Measurements from ENCODE around the gene HTATIP2. TPM values are rescaled to one million over a fixed set of nuclear protein-coding genes. Genes with fewer than 3 reads are reported as not detected.
A peak's percentile ranks its signal among the peaks of the same experiment; 100 is the strongest.

Gene HTATIP2
- total RNA-seq, 4 donors from 2014 or later, result 61.6 to 87.2 (median 75.8) TPM

DNA sequence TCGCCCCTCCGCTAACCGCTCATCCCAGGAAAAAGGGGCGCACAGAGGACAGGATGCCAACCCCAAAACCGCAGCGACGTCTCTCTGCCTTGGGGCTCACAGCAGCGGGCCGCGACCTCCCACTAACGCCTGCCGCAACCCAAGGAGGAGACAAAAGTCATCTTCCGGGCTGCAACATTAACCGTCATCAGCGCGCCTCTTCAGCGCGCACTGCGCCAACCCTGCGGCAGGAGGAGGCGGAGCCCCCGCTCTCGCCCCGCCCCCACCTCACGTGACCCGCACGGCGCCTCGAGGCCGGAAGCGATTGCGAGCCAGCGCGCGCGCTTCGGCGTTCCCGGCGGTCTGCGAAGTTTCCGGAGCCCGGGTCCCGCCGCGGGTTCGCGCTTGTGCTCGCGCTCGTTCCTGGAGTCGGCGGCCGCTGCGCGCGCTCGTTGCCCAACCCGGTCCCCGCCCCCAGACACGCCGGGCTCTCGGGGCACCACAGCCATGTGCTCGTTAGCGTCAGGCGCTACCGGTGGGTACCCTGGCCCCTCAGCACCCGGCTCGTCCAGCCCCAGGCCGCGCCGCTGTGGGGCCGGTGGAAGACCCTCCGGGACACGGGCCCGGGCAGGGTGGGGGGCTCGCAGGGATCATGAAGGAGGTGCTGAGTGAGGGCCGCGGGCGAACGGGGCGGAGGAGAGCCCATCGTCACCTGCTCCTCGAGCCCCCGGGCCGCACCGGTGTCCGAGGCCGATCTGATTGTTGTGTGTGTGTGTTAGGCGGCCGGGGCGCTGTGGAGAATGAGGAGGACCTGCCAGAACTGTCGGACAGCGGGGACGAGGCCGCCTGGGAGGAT lies 24.0 kb downstream of the HTATIP2 start, which contains the start of gene PRMT3:
PRMT3 (plus strand) TSS at position 456 of the 835 bp plus-strand sequence; CDS start at position 487, 31 bp downstream.
- Histone ChIP-seq H3K9me3 (no peaks in the 10 kb centered on the region), H3K4me3 (peak within 1 kb of the TSS; percentile 87 to 96 (median 92)), H3K27me3 (no peaks in the 10 kb centered on the region), H3K36me3 (peaks cover 0 to 37% of the 10 kb centered on the region in 2 donors), H3K27ac (peak within 1 kb of the TSS; percentile 89 to 96 (median 94)), H3K4me1 (peaks cover 10 to 13% of the 10 kb centered on the region in 2 donors)
- in situ Hi-C loops (cut with MboI; ENCODE audit: low sequenced_read_pairs in 4 of 4) (loop anchor here in 2 of 4 donors (25.0 kb wide), 1 partner anchor 225 kb away; no protein-coding TSS in a partner anchor), intact Hi-C loops (cut with DNase I; ENCODE audit: low total_unique reads) (loop anchor here (1.0 to 10.0 kb wide), 6 partner anchors 24 to 1993 kb away; partner anchors contain the start of genes ANO5, HTATIP2 and LDHA)
- DNase-seq, result peak; percentile 90 to 92
- peak; percentile 95 to 96 for ATAC-seq
- TF ChIP-seq, protein P1, sequence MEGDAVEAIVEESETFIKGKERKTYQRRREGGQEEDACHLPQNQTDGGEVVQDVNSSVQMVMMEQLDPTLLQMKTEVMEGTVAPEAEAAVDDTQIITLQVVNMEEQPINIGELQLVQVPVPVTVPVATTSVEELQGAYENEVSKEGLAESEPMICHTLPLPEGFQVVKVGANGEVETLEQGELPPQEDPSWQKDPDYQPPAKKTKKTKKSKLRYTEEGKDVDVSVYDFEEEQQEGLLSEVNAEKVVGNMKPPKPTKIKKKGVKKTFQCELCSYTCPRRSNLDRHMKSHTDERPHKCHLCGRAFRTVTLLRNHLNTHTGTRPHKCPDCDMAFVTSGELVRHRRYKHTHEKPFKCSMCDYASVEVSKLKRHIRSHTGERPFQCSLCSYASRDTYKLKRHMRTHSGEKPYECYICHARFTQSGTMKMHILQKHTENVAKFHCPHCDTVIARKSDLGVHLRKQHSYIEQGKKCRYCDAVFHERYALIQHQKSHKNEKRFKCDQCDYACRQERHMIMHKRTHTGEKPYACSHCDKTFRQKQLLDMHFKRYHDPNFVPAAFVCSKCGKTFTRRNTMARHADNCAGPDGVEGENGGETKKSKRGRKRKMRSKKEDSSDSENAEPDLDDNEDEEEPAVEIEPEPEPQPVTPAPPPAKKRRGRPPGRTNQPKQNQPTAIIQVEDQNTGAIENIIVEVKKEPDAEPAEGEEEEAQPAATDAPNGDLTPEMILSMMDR (IDR thresholded peaks at IDR 0.05 in 4 of 5, conservative IDR thresholded peaks at IDR 0.05 in 1 of 5), result peak in 4 of 5 experiments; percentile 95 to 99 (median 98)
- peak; percentile 73 to 77 for TF ChIP-seq POLR2A (IDR thresholded peaks at IDR 0.05)

DNA sequence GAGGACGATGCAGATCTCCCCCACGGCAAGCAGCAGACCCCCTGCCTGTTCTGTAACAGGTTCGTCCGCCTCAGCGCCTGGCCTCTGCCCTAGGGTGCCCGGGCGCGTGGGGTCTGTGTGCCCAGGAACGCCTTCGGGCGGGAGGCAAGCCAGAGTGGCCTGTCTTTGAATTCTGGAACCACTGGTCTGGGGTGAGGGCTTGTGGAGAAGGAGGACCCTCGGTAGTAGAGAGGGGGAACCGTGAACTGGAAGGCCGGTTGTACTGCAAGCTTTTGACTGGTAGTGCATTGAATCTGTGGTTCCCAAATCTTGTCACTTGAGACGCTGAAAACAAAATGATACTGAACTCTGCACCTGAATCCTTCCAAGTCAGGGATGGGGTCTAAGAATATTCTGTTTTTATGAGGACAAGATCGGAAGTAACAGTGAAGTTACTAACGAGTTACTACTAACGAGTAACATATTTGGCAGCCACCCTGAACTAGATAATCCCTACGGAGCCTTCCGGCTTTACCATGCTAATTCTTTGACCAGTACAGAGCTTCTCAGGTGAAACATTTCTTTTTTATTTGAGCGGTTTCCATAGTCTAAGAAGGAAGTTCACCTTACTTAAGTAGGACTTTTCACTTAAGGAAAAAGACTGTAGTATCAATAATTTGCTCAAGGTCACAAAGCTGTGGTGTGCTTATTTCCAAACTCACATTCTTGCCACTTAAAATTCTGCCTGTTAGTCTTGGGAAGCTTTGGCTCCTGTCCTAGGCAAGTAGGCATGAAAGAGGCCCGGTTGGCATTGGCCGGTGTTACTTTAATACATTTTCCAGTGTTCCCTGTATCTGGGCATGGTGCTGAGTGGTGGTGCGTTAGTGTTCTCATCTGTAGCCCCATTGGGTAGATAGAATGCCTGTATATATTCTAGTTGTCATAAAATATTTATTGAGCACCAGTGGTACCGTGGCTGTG lies 24.9 kb downstream of the HTATIP2 start:
- Histone ChIP-seq H3K27me3 (no peaks in the 10 kb centered on the region), H3K4me3 (peak overlapping the region; percentile 87 to 96 (median 92)), H3K36me3 (peaks cover 0 to 39% of the 10 kb centered on the region in 2 donors), H3K27ac (peak overlapping the region; percentile 89 to 96 (median 94)), H3K9me3 (no peaks in the 10 kb centered on the region), H3K4me1 (peaks cover 10 to 13% of the 10 kb centered on the region in 2 donors)
- ATAC-seq, result no peak
- in situ Hi-C loops (cut with MboI; ENCODE audit: low sequenced_read_pairs in 4 of 4), result loop anchor here in 2 of 4 donors (25.0 kb wide), 1 partner anchor 224 kb away; no protein-coding TSS in a partner anchor
- TF ChIP-seq, protein P1 (IDR thresholded peaks at IDR 0.05 in 4 of 5, conservative IDR thresholded peaks at IDR 0.05 in 1 of 5), result no peak
- TF ChIP-seq POLR2A (IDR thresholded peaks at IDR 0.05), result no peak
- DNase-seq, result no peak
- intact Hi-C loops (cut with DNase I; ENCODE audit: low total_unique reads), result loop anchor here (5.0 to 10.0 kb wide), 3 partner anchors 56 to 1994 kb away; partner anchors contain the start of gene LDHA

DNA sequence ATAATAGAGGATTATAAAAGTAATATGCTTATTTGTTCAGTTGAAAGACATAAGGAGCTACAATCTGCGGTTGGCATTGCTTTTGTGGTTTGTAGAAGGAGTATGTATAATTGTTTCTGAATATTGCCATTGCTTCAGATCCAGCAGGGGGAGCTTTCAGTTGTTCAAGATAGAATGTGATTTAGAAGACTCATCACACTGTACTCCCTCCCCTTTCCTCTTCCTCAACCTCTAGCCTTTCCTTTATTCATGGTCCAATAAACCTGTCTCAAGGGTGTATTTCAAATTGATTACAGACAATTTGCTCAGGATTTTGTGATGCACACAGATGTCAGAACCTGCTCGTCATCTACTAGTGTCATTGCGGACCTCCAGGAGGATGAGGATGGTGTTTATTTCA lies 33.8 kb downstream of the HTATIP2 start:
- TF ChIP-seq, protein P1 (IDR thresholded peaks at IDR 0.05 in 4 of 5, conservative IDR thresholded peaks at IDR 0.05 in 1 of 5), result peak in 2 of 5 experiments; percentile 24 to 31
- TF ChIP-seq POLR2A (IDR thresholded peaks at IDR 0.05), result no peak
- Histone ChIP-seq H3K27me3 (no peaks in the 10 kb centered on the region), H3K4me1 (no peaks in the 10 kb centered on the region), H3K36me3 (peaks cover 0 to 62% of the 10 kb centered on the region in 2 donors), H3K27ac (no peak overlapping the region), H3K4me3 (no peak overlapping the region), H3K9me3 (no peaks in the 10 kb centered on the region)
- DNase-seq, result no peak
- in situ Hi-C loops (cut with MboI; ENCODE audit: low sequenced_read_pairs in 4 of 4) (loop anchor here in 3 of 4 donors (10.0 to 25.0 kb wide), 2 partner anchors 215 to 218 kb away; no protein-coding TSS in a partner anchor), intact Hi-C loops (cut with DNase I; ENCODE audit: low total_unique reads) (no loop called here)
- no peak for ATAC-seq

DNA sequence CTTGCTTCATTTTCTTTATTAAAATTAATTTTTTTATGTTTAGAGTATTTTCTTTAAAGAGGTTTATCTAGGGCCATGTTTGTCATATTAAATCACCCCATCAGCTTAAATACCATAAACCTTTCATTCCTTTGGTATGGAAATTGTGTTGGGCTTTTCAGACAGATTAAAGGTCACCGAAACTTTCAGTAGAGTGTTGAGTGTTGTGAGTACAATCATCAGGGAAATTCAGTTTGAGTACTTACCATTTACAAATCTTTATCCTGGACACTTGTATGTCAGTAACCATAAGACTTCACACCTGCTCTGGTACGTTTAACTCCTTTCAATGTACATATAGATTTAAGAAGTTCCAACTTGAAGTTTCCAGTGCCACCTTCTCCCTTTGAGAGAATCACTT lies 36.0 kb downstream of the HTATIP2 start:
- Histone ChIP-seq H3K36me3 (peaks cover 0 to 60% of the 10 kb centered on the region in 2 donors), H3K4me1 (no peaks in the 10 kb centered on the region), H3K4me3 (no peak overlapping the region), H3K27ac (no peak overlapping the region), H3K27me3 (no peaks in the 10 kb centered on the region), H3K9me3 (no peaks in the 10 kb centered on the region)
- TF ChIP-seq POLR2A (IDR thresholded peaks at IDR 0.05), result no peak
- TF ChIP-seq, protein P1 (IDR thresholded peaks at IDR 0.05 in 4 of 5, conservative IDR thresholded peaks at IDR 0.05 in 1 of 5), result no peak
- in situ Hi-C loops (cut with MboI; ENCODE audit: low sequenced_read_pairs in 4 of 4) (loop anchor here in 3 of 4 donors (10.0 to 25.0 kb wide), 2 partner anchors 213 to 215 kb away; no protein-coding TSS in a partner anchor), intact Hi-C loops (cut with DNase I; ENCODE audit: low total_unique reads) (no loop called here)
- DNase-seq (no peak), ATAC-seq (no peak)

All from gastrocnemius medialis (tissue), 4 donors.